Measurements from ENCODE around the gene SSTR5.

SSTR5 gene

GRCh38 chr16:1108299-1109252 lies 36.0 kb downstream of the SSTR5 start:
- Histone ChIP-seq H3K36me3 (ENCODE audit: control insufficient read depth, insufficient read depth, low read length) (no peaks in the 10 kb centered on the region), H3K27ac (ENCODE audit: low read depth, low read length) (no peak overlapping the region), H3K27me3 (ENCODE audit: control insufficient read depth, insufficient read depth, low read length) (peaks cover 7% of the 10 kb centered on the region), H3K9ac (ENCODE audit: low read depth, low read length) (no peak overlapping the region), H3K4me1 (ENCODE audit: control insufficient read depth, insufficient read depth, low read length) (0 out of 2 replicates have a peak, but pooled peaks cover 2% of the 10 kb centered on the region), H3K9me3 (ENCODE audit: control insufficient read depth, insufficient read depth, low read length) (no peaks in the 10 kb centered on the region), H3K4me3 (ENCODE audit: low read depth, low read length) (no peak overlapping the region)

GRCh38 chr16:1109648-1110047 lies 37.1 kb downstream of the SSTR5 start:
- H3K4me1 ChIP-seq (ENCODE audit: control insufficient read depth, insufficient read depth, low read length), result no peaks in the 10 kb centered on the region
- no peak overlapping the region for H3K9ac ChIP-seq (ENCODE audit: low read depth, low read length)
- peaks cover 7% of the 10 kb centered on the region for H3K27me3 ChIP-seq (ENCODE audit: control insufficient read depth, insufficient read depth, low read length)
- H3K36me3 ChIP-seq (ENCODE audit: control insufficient read depth, insufficient read depth, low read length), result no peaks in the 10 kb centered on the region
- no peak overlapping the region for H3K4me3 ChIP-seq (ENCODE audit: low read depth, low read length)
- no peak overlapping the region for H3K27ac ChIP-seq (ENCODE audit: low read depth, low read length)
- H3K9me3 ChIP-seq (ENCODE audit: control insufficient read depth, insufficient read depth, low read length), result no peaks in the 10 kb centered on the region

GRCh38 chr16:1112506-1113184 lies 40.1 kb downstream of the SSTR5 start:
- no peak overlapping the region for H3K9ac ChIP-seq (ENCODE audit: low read depth, low read length)
- H3K9me3 ChIP-seq (ENCODE audit: control insufficient read depth, insufficient read depth, low read length), result no peaks in the 10 kb centered on the region
- no peaks in the 10 kb centered on the region for H3K36me3 ChIP-seq (ENCODE audit: control insufficient read depth, insufficient read depth, low read length)
- no peak overlapping the region for H3K4me3 ChIP-seq (ENCODE audit: low read depth, low read length)
- H3K27me3 ChIP-seq (ENCODE audit: control insufficient read depth, insufficient read depth, low read length), result peaks cover 7% of the 10 kb centered on the region
- H3K4me1 ChIP-seq (ENCODE audit: control insufficient read depth, insufficient read depth, low read length), result no peaks in the 10 kb centered on the region
- H3K27ac ChIP-seq (ENCODE audit: low read depth, low read length), result no peak overlapping the region

DNA sequence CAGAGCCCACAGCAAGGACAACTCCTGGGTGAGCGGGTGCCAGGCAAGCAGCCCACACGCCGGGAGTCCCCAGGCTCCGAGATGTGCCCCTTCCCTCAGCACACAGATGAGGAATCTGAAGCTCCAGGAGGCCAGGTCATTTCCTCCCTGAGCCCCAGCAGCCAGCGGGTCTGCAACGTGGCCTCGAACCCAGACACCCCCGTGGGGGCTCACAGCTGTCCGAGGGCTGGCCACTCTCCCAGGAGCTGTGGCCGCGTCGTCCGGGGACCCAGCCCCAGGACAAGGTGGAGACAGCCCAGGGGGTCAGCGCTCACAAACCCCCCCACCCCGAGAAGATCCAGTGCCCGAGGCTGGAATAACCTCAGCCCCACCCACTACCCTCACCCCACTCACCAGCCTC lies 40.9 kb downstream of the SSTR5 start:
- Histone ChIP-seq H3K27me3 (ENCODE audit: control insufficient read depth, insufficient read depth, low read length) (peaks cover 7% of the 10 kb centered on the region), H3K9me3 (ENCODE audit: control insufficient read depth, insufficient read depth, low read length) (no peaks in the 10 kb centered on the region), H3K4me3 (ENCODE audit: low read depth, low read length) (no peak overlapping the region), H3K9ac (ENCODE audit: low read depth, low read length) (no peak overlapping the region), H3K4me1 (ENCODE audit: control insufficient read depth, insufficient read depth, low read length) (no peaks in the 10 kb centered on the region), H3K27ac (ENCODE audit: low read depth, low read length) (no peak overlapping the region), H3K36me3 (ENCODE audit: control insufficient read depth, insufficient read depth, low read length) (no peaks in the 10 kb centered on the region)

- Histone ChIP-seq H3K9me3 (ENCODE audit: control insufficient read depth, insufficient read depth, low read length) (no peaks in the 10 kb centered on the region), H3K27me3 (ENCODE audit: control insufficient read depth, insufficient read depth, low read length) (peaks cover 7% of the 10 kb centered on the region; the same call in 1 of the 2 replicates), H3K27ac (ENCODE audit: low read depth, low read length) (no peak overlapping the region), H3K9ac (ENCODE audit: low read depth, low read length) (no peak overlapping the region), H3K36me3 (ENCODE audit: control insufficient read depth, insufficient read depth, low read length) (no peaks in the 10 kb centered on the region), H3K4me3 (ENCODE audit: low read depth, low read length) (no peak overlapping the region), H3K4me1 (ENCODE audit: control insufficient read depth, insufficient read depth, low read length) (no peaks in the 10 kb centered on the region)
These were observed 41.5 kb downstream of the SSTR5 start for GRCh38 chr16:1113889-1114526.

- H3K9me3 ChIP-seq (ENCODE audit: control insufficient read depth, insufficient read depth, low read length), result no peaks in the 10 kb centered on the region
- no peak overlapping the region for H3K27ac ChIP-seq (ENCODE audit: low read depth, low read length)
- no peaks in the 10 kb centered on the region for H3K4me1 ChIP-seq (ENCODE audit: control insufficient read depth, insufficient read depth, low read length)
- H3K9ac ChIP-seq (ENCODE audit: low read depth, low read length), result no peak overlapping the region
- H3K27me3 ChIP-seq (ENCODE audit: control insufficient read depth, insufficient read depth, low read length), result no peaks in the 10 kb centered on the region
- no peaks in the 10 kb centered on the region for H3K36me3 ChIP-seq (ENCODE audit: control insufficient read depth, insufficient read depth, low read length)
- H3K4me3 ChIP-seq (ENCODE audit: low read depth, low read length), result no peak overlapping the region
These were observed 44.1 kb downstream of the SSTR5 start for GRCh38 chr16:1116693-1117077.

GRCh38 chr16:1117176-1117900 lies 44.8 kb downstream of the SSTR5 start:
- Histone ChIP-seq H3K36me3 (ENCODE audit: control insufficient read depth, insufficient read depth, low read length) (no peaks in the 10 kb centered on the region), H3K27ac (ENCODE audit: low read depth, low read length) (no peak overlapping the region), H3K27me3 (ENCODE audit: control insufficient read depth, insufficient read depth, low read length) (no peaks in the 10 kb centered on the region), H3K4me3 (ENCODE audit: low read depth, low read length) (no peak overlapping the region), H3K9me3 (ENCODE audit: control insufficient read depth, insufficient read depth, low read length) (no peaks in the 10 kb centered on the region), H3K4me1 (ENCODE audit: control insufficient read depth, insufficient read depth, low read length) (no peaks in the 10 kb centered on the region), H3K9ac (ENCODE audit: low read depth, low read length) (no peak overlapping the region)

DNA sequence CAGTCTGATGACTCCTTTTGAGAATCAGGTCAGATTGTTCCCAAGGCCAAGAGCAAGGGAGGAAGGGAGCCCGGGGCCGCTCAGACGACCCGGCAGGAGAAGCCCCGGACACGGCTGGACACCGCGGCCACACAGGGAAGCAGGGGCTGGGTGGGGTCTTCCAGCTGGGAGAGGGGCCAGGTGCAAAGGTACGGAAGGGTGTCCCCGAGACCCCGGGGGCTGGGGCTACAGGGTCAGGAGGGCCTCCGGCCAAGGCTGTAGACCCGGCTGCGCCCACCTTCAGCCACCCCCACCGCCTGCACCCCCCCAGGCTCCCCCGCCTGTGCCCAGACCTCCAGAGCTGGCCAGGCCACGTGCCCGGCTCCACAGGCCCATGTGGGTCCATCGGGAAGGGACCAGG lies 45.4 kb downstream of the SSTR5 start:
- no peaks in the 10 kb centered on the region for H3K9me3 ChIP-seq (ENCODE audit: control insufficient read depth, insufficient read depth, low read length)
- no peaks in the 10 kb centered on the region for H3K27me3 ChIP-seq (ENCODE audit: control insufficient read depth, insufficient read depth, low read length)
- H3K36me3 ChIP-seq (ENCODE audit: control insufficient read depth, insufficient read depth, low read length), result no peaks in the 10 kb centered on the region
- H3K4me1 ChIP-seq (ENCODE audit: control insufficient read depth, insufficient read depth, low read length), result no peaks in the 10 kb centered on the region
- H3K27ac ChIP-seq (ENCODE audit: low read depth, low read length), result no peak overlapping the region
- no peak overlapping the region for H3K9ac ChIP-seq (ENCODE audit: low read depth, low read length)
- no peak overlapping the region for H3K4me3 ChIP-seq (ENCODE audit: low read depth, low read length)

GRCh38 chr16:1119129-1119528 lies 46.6 kb downstream of the SSTR5 start:
- Histone ChIP-seq H3K27ac (ENCODE audit: low read depth, low read length) (no peak overlapping the region), H3K4me1 (ENCODE audit: control insufficient read depth, insufficient read depth, low read length) (no peaks in the 10 kb centered on the region), H3K36me3 (ENCODE audit: control insufficient read depth, insufficient read depth, low read length) (no peaks in the 10 kb centered on the region), H3K4me3 (ENCODE audit: low read depth, low read length) (no peak overlapping the region), H3K9ac (ENCODE audit: low read depth, low read length) (no peak overlapping the region), H3K9me3 (ENCODE audit: control insufficient read depth, insufficient read depth, low read length) (no peaks in the 10 kb centered on the region), H3K27me3 (ENCODE audit: control insufficient read depth, insufficient read depth, low read length) (no peaks in the 10 kb centered on the region)

- H3K4me1 ChIP-seq (ENCODE audit: control insufficient read depth, insufficient read depth, low read length), result no peaks in the 10 kb centered on the region
- no peaks in the 10 kb centered on the region for H3K9me3 ChIP-seq (ENCODE audit: control insufficient read depth, insufficient read depth, low read length)
- H3K27ac ChIP-seq (ENCODE audit: low read depth, low read length), result no peak overlapping the region
- H3K27me3 ChIP-seq (ENCODE audit: control insufficient read depth, insufficient read depth, low read length), result no peaks in the 10 kb centered on the region
- H3K4me3 ChIP-seq (ENCODE audit: low read depth, low read length), result no peak overlapping the region
- H3K9ac ChIP-seq (ENCODE audit: low read depth, low read length), result no peak overlapping the region
- H3K36me3 ChIP-seq (ENCODE audit: control insufficient read depth, insufficient read depth, low read length), result no peaks in the 10 kb centered on the region
These were observed 47.4 kb downstream of the SSTR5 start for GRCh38 chr16:1119766-1120576.
